BE2C (cell line): ENCODE measurements around the gene NLRP12.
"Not testable (repeated sequence)": the region's sequence is repeated elsewhere in the genome, so short reads cannot be mapped to it uniquely, and the experiment has no call there.

Experiments used
- DNase-seq: peaks from one replicate; pipeline ENCODE4 v3.0.0-alpha.2; 2020
- H3K27me3 ChIP-seq: fragments of 250-450 bp; sonication (Bioruptor Pico); 2 replicates; pipeline ENCODE4 v1.5.1; 2020; ENCODE audit warnings: mild to moderate bottlenecking
- H3K36me3 ChIP-seq: fragments of 250-450 bp; sonication (Bioruptor Pico); 2 replicates; pipeline ENCODE4 v1.5.1; 2020; ENCODE audit warnings: mild to moderate bottlenecking
- H3K4me1 ChIP-seq: fragments of 250-450 bp; sonication (Bioruptor Pico); 2 replicates; pipeline ENCODE4 v1.5.1; 2020
- H3K4me3 ChIP-seq: 2 replicates; pipeline ENCODE4 v1.5.1; 2011; ENCODE audit warnings: low read depth, low read length
- H3K9me3 ChIP-seq: fragments of 250-450 bp; sonication (Bioruptor Pico); 2 replicates; pipeline ENCODE4 v1.5.1; 2020
- CTCF ChIP-seq: IDR thresholded peaks from 2 replicates; pipeline ENCODE4 v1.5.1; 2012; ENCODE audit warnings: mild to moderate bottlenecking, low read depth, low read length

NLRP12 gene

GRCh38 chr19:53772943-53773342, 51.2 kb downstream of the NLRP12 start:
- TF ChIP-seq CTCF, result peak; percentile 72
- Histone ChIP-seq H3K4me3 (no peak overlapping the region), H3K4me1 (no peaks in the 10 kb centered on the region), H3K27me3 (no peaks in the 10 kb centered on the region), H3K9me3 (no peaks in the 10 kb centered on the region), H3K36me3 (no peaks in the 10 kb centered on the region)
- DNase-seq, result peak; percentile 59

- no peaks in the 10 kb centered on the region for H3K27me3 ChIP-seq
- H3K9me3 ChIP-seq, result no peaks in the 10 kb centered on the region
- DNase-seq, result no peak
- no peak overlapping the region for H3K4me3 ChIP-seq
- H3K36me3 ChIP-seq, result no peaks in the 10 kb centered on the region
- no peaks in the 10 kb centered on the region for H3K4me1 ChIP-seq
- no peak for TF ChIP-seq CTCF
Observed at GRCh38 chr19:53771144-53771543, 53.0 kb downstream of the NLRP12 start.

GRCh38 chr19:53769696-53770309, 54.3 kb downstream of the NLRP12 start:
- H3K4me1 ChIP-seq, H3K4me3 ChIP-seq, H3K36me3 ChIP-seq, H3K9me3 ChIP-seq, DNase-seq, H3K27me3 ChIP-seq: not testable (repeated sequence)

GRCh38 chr19:53768401-53768800, 55.7 kb downstream of the NLRP12 start:
- DNase-seq, result no peak
- TF ChIP-seq CTCF, result no peak

GRCh38 chr19:53758991-53759390, 65.1 kb downstream of the NLRP12 start:
- H3K9me3 ChIP-seq, H3K36me3 ChIP-seq, H3K4me3 ChIP-seq, H3K27me3 ChIP-seq, H3K4me1 ChIP-seq, DNase-seq: not testable (repeated sequence)

More at GRCh38 chr19:53768401-53768800, 55.7 kb downstream of the NLRP12 start:
- Histone ChIP-seq H3K9me3 (no peaks in the 10 kb centered on the region), H3K36me3 (no peaks in the 10 kb centered on the region), H3K4me1 (no peaks in the 10 kb centered on the region), H3K4me3 (no peak overlapping the region), H3K27me3 (no peaks in the 10 kb centered on the region)
